HFFc6 (cell line): ENCODE data around the gene PITPNB. TPM values are rescaled to one million over a fixed set of nuclear protein-coding genes. Genes with fewer than 3 reads are reported as not detected.

ENCODE experiments used
- DNase-seq: peaks from one replicate; pipeline ENCODE4 v3.0.0-alpha.2; 2018
- H3K27ac Mint-ChIP-seq: 2 replicates; pipeline ENCODE4 v1.8.0; 2020; ENCODE audit warnings: mild to moderate bottlenecking, mixed read lengths
- H3K27me3 Mint-ChIP-seq: 2 replicates; pipeline ENCODE4 v1.8.0; 2021; ENCODE audit warnings: mild to moderate bottlenecking, moderate library complexity, mixed read lengths; ENCODE audit not compliant: insufficient read depth
- H3K36me3 Mint-ChIP-seq: 2 replicates; pipeline ENCODE4 v1.8.0; 2021; ENCODE audit warnings: low read depth, mixed read lengths
- H3K4me1 Mint-ChIP-seq: 2 replicates; pipeline ENCODE4 v1.8.0; 2020; ENCODE audit warnings: low read depth, mixed read lengths
- H3K4me3 Mint-ChIP-seq: 2 replicates; pipeline ENCODE4 v1.8.0; 2020; ENCODE audit warnings: mild to moderate bottlenecking, moderate library complexity, mixed read lengths
- H3K9me3 Mint-ChIP-seq: 2 replicates; pipeline ENCODE4 v1.8.0; 2020; ENCODE audit warnings: mild to moderate bottlenecking, mixed read lengths
- CTCF ChIP-seq: fragments of 200-600 bp; sonication (generic); IDR thresholded peaks from 2 replicates; pipeline ENCODE4 v1.5.0; 2021; ENCODE audit warnings: antibody characterized with exemption, mild to moderate bottlenecking
- total RNA-seq, 6 experiments: library from RNA; stranded (reverse); fragmentation: NEBNext Ultra II Directional; extraction: Animal tissue kit (Norgen Biotek cat#: 25700); gene quantifications; 2 replicates in 1 of 6; 3 replicates in 5 of 6; pipeline ENCODE4 v1.2.3, GENCODE V29; 2021

Gene PITPNB
- total RNA-seq, 6 experiments from 2014 or later = 54.3 to 80.5 (median 74.8) TPM

GRCh38 chr22:27850000-27850521 lies 69.0 kb downstream of the PITPNB start:
- Mint-ChIP-seq H3K9me3 (no peaks in the 10 kb centered on the region), H3K36me3 (peaks cover 62% of the 10 kb centered on the region), H3K4me3 (no peak overlapping the region), H3K27ac (peak overlapping the region; percentile 20; the same call in 1 of the 2 replicates), H3K4me1 (peaks cover 30% of the 10 kb centered on the region), H3K27me3 (no peaks in the 10 kb centered on the region; the same call in 1 of the 2 replicates)
- no peak for DNase-seq
- no peak for TF ChIP-seq CTCF

GRCh38 chr22:27848005-27848404 lies 71.1 kb downstream of the PITPNB start:
- no peak for TF ChIP-seq CTCF
- Mint-ChIP-seq H3K36me3 (peaks cover 47% of the 10 kb centered on the region), H3K27ac (no peak overlapping the region), H3K4me1 (peaks cover 15% of the 10 kb centered on the region), H3K27me3 (peaks cover 2% of the 10 kb centered on the region), H3K4me3 (no peak overlapping the region), H3K9me3 (no peaks in the 10 kb centered on the region)
- DNase-seq = no peak

- no peak for DNase-seq
- Mint-ChIP-seq H3K36me3 (peaks cover 40% of the 10 kb centered on the region), H3K9me3 (no peaks in the 10 kb centered on the region), H3K4me3 (no peak overlapping the region), H3K27ac (no peak overlapping the region), H3K27me3 (peaks cover 2% of the 10 kb centered on the region), H3K4me1 (peaks cover 18% of the 10 kb centered on the region)
- no peak for TF ChIP-seq CTCF
Measured at GRCh38 chr22:27846910-27847309, 72.1 kb downstream of the PITPNB start.

GRCh38 chr22:27846248-27846757 lies 72.8 kb downstream of the PITPNB start:
- no peak for TF ChIP-seq CTCF
- H3K4me1 Mint-ChIP-seq = peaks cover 17% of the 10 kb centered on the region

GRCh38 chr22:27845644-27846043 lies 73.4 kb downstream of the PITPNB start:
- Mint-ChIP-seq H3K27ac (no peak overlapping the region), H3K27me3 (peaks cover 2% of the 10 kb centered on the region), H3K4me1 (peaks cover 17% of the 10 kb centered on the region), H3K4me3 (no peak overlapping the region), H3K9me3 (no peaks in the 10 kb centered on the region), H3K36me3 (peaks cover 31% of the 10 kb centered on the region)
- TF ChIP-seq CTCF = no peak
- DNase-seq = no peak

More at GRCh38 chr22:27846248-27846757, 72.8 kb downstream of the PITPNB start:
- no peak overlapping the region for H3K27ac Mint-ChIP-seq
- H3K9me3 Mint-ChIP-seq = no peaks in the 10 kb centered on the region
- H3K27me3 Mint-ChIP-seq = peaks cover 2% of the 10 kb centered on the region
- peaks cover 36% of the 10 kb centered on the region for H3K36me3 Mint-ChIP-seq
- no peak overlapping the region for H3K4me3 Mint-ChIP-seq
- DNase-seq = no peak
